ENCODE measurements around the gene ADCY7. TPM values are rescaled to one million over a fixed set of nuclear protein-coding genes. Genes with fewer than 3 reads are reported as not detected.

Gene ADCY7
- total RNA-seq, 1 experiment from 2014 or later: 5.9 TPM

GRCh38 chr16:50281391-50282009 lies 15.1 kb downstream of the ADCY7 start:
- TF ChIP-seq CTCF (IDR thresholded peaks at IDR 0.05): no peak
- TF ChIP-seq PRRX2 (CRISPR knock-in tag; IDR thresholded peaks at IDR 0.05): no peak
- TF ChIP-seq AR (CRISPR knock-in tag; IDR thresholded peaks at IDR 0.05): no peak
- TF ChIP-seq FOXP1 (CRISPR knock-in tag; IDR thresholded peaks at IDR 0.05; ENCODE audit: borderline replicate concordance): no peak
- TF ChIP-seq MAX (CRISPR knock-in tag; IDR thresholded peaks at IDR 0.05): no peak
- TF ChIP-seq ARID4B (CRISPR knock-in tag; IDR thresholded peaks at IDR 0.05; ENCODE audit: borderline replicate concordance): no peak
- TF ChIP-seq MYBL2 (CRISPR knock-in tag; IDR thresholded peaks at IDR 0.05): no peak
- H3K4me1 Mint-ChIP-seq: peaks cover 14% of the 10 kb centered on the region
- no peak overlapping the region for H3K4me3 Mint-ChIP-seq
- H3K9me3 Mint-ChIP-seq: peaks cover 7% of the 10 kb centered on the region
- H3K36me3 Mint-ChIP-seq: peaks cover 4% of the 10 kb centered on the region; the same call in 1 of the 2 replicates
- H3K27me3 Mint-ChIP-seq (ENCODE audit: low read depth): no peaks in the 10 kb centered on the region; the same call in 1 of the 2 replicates
- ChIA-PET CTCF (interaction anchor here (1.3 kb wide), 1 partner anchor 384 kb away, joined by 4 read pairs; no protein-coding TSS in a partner anchor), POLR2A (no interaction called here)
- ATAC-seq: no peak; the same call in 1 of the 2 replicates
- no peak overlapping the region for H3K27ac Mint-ChIP-seq
- DNase-seq (ENCODE audit: low spot score): no peak

- no peak overlapping the region for H3K4me3 Mint-ChIP-seq
- no peaks in the 10 kb centered on the region; the same call in 1 of the 2 replicates for H3K27me3 Mint-ChIP-seq (ENCODE audit: low read depth)
- peaks cover 11% of the 10 kb centered on the region for H3K9me3 Mint-ChIP-seq
- peaks cover 6% of the 10 kb centered on the region; the same call in 1 of the 2 replicates for H3K36me3 Mint-ChIP-seq
- TF ChIP-seq ZBTB21 (CRISPR knock-in tag; IDR thresholded peaks at IDR 0.05; ENCODE audit: borderline replicate concordance) (no peak), ATF2 (CRISPR knock-in tag; IDR thresholded peaks at IDR 0.05; ENCODE audit: borderline replicate concordance, low read depth) (no peak), MXD4 (CRISPR knock-in tag; IDR thresholded peaks at IDR 0.05; ENCODE audit: borderline replicate concordance) (no peak), SMAD3 (CRISPR knock-in tag; IDR thresholded peaks at IDR 0.05; ENCODE audit: borderline replicate concordance) (no peak), IRF1 (CRISPR knock-in tag; IDR thresholded peaks at IDR 0.05) (no peak), CDX4 (CRISPR knock-in tag; IDR thresholded peaks at IDR 0.05; ENCODE audit: borderline replicate concordance) (no peak), RELA (CRISPR knock-in tag; IDR thresholded peaks at IDR 0.05; ENCODE audit: borderline replicate concordance) (no peak), ZNF138 (CRISPR knock-in tag; conservative IDR thresholded peaks at IDR 0.05) (no peak), ZNF423 (CRISPR knock-in tag; IDR thresholded peaks at IDR 0.05) (no peak), RORB (CRISPR knock-in tag; IDR thresholded peaks at IDR 0.05) (no peak)
- H3K4me1 Mint-ChIP-seq: peaks cover 14% of the 10 kb centered on the region
- no peak for DNase-seq (ENCODE audit: low spot score)
- ATAC-seq: no peak
- H3K27ac Mint-ChIP-seq: no peak overlapping the region
- ChIA-PET POLR2A (no interaction called here), CTCF (interaction anchor here (1.0 to 1.2 kb wide), 2 partner anchors 45 to 73 kb away, joined by 3 read pairs; no protein-coding TSS in a partner anchor)
Observed at GRCh38 chr16:50282010-50282538, 15.7 kb downstream of the ADCY7 start.

All from WTC11 (cell line).